Right forelimb (tissue), 1 donor: ENCODE results near the gene PEX11B.

Experiments used
- DNase-seq: peaks from one replicate; pipeline ENCODE4 v3.0.0-alpha.2; 2018

PEX11B gene

DNA sequence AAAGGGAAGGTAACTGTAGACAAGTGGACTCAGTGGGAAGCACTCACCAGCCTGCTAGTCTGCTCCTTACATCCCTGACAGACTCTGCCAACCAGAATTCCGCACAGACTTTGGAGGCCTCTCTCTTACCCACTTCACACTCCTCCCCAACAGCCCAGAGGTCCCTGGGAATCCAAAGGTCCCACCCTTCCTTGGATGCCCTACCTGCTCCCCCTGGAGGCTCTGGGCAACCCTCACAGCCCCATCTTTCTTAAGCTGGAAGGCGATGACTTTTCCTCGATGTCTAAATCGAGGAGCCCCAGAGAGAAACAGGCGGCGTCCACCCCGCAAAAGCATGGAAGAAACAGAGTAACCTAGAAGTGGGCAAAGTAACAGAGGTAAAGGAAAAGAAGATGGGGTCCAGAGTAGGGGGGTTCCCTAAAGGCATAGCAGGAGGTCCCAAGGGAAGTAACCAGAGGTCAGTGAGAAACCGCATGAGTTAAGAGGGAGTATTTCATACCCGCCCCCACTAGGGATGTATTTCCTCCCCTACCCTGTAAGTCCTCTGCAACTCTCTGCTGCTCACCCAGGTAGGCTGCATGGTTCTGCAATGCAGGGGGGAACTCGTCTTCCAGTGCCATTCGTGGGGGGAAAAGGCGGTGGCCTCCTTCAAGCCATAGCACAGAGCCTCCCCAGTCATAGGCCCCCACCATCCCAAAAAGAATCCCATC is 17.1 kb downstream of the PEX11B start:
- no peak for DNase-seq

DNA sequence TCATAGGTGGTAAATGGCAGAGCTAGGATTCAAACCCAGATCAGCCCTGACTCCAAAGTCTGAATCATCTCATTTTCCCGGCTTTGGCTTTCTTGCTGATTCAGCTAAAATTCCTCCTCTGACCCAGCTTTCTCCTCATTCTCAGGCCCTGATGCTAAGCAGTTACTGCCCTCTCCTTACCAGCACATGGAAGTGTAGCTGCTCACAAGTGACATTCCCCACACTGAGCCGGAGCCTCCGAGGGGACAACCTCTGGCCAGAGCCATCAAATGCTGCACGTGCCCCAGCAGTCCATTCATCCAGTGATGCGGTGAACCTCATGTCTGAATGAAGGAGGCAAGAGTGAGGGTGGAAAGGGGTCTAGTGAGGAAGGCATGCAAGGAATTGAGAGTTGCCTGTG is 19.8 kb downstream of the PEX11B start:
- no peak for DNase-seq

DNA sequence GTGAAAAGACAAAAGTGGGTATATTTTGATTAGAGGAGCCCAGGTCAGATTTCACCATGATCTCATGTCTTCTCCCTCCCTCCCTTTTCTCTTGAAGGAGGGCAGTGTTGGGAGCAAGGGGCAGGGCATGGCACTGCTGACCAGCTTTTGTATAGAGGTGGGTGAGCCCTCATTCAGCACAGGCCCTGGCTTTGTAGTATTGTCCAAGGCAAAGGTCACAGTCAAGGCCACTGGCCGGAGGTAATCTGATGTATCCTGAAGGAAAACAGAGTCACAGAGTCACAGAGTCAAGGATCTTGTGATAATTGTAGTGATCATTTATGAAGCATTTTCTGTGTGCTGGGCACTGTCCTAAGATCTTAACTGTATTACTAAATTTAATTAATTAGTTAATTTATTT is 20.5 kb downstream of the PEX11B start:
- DNase-seq: no peak

DNA sequence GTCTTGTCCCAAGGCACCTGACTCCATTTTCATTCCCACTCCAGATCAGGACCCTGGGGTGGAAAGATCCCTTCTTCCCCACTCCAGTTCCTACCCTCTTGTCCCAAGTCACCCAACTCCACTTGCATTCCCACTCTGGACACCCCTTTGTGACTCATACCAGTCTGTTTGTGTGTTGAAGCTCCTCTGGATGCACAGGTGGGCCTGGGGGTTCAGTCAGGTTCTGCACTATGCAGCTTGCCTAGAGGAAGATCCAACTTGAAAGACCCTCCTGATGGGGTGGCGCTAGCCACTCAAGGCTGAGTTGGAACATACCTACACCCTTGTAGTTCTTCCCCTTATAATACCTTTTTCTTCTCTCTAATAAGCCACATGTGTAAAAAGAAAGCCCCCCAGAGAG is 23.0 kb downstream of the PEX11B start:
- no peak for DNase-seq

DNA sequence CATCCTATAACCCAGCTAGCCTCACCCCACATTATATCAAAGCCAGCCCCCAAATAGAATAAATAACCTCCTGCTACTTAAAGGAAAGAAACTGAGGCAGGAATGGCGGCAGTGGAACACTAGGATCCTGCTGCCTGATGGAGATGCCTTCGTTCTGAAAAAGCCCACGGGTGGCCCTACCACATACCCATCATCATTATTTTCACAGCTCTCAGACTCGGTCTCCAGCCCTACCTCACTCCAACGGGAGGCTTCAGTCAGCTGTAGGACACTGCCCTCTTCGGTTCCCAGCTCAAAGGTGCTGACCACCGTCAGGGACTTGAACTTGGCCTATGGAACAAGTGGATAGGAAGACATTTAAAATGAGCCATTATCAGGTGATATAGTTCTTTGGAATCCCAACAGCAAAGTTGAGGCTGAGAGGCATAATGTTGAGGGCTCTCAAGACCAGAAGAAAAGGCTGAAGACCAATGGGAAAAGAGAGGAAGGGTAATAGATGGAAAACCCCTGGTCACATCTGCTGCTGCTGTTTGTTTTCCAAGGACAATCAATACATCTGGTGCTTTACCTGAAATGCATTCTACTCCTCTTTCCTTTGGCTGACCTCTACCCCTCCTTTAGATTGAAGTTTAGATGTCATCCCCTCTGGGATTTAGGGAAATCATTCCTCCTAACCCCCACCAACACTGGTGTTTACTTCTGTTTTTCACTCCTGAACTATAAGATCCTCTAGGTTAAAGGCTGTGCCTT is 25.0 kb downstream of the PEX11B start:
- no peak for DNase-seq

DNA sequence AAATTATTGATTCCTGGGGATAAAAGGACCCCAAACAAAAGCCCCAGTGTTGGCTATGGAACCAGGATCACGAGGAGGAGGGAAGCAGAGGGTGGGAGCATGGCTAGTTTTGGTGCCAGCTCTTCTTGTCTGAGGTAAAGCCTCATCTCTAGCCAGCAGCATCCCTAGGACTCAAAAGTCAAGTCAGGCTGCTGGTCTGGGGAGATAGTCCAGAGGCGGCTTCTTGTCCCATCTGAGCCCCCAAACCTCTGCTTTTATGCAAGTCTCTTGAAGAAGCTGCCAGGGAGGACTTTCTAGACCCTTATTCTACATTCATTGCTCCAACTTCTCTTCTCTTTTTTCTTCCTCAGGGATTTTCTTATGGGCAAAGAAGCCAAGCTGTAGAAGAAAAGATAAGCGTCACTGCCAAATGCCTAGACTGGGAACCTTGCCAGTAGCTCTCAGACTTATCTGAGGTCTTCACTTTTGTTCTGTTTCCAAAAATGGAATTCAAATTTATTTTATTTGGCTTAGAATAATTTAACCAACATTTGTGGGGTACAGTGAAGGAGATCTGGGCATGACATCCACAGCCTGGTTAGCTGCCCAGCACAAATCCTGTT is 25.9 kb downstream of the PEX11B start:
- no peak for DNase-seq

DNA sequence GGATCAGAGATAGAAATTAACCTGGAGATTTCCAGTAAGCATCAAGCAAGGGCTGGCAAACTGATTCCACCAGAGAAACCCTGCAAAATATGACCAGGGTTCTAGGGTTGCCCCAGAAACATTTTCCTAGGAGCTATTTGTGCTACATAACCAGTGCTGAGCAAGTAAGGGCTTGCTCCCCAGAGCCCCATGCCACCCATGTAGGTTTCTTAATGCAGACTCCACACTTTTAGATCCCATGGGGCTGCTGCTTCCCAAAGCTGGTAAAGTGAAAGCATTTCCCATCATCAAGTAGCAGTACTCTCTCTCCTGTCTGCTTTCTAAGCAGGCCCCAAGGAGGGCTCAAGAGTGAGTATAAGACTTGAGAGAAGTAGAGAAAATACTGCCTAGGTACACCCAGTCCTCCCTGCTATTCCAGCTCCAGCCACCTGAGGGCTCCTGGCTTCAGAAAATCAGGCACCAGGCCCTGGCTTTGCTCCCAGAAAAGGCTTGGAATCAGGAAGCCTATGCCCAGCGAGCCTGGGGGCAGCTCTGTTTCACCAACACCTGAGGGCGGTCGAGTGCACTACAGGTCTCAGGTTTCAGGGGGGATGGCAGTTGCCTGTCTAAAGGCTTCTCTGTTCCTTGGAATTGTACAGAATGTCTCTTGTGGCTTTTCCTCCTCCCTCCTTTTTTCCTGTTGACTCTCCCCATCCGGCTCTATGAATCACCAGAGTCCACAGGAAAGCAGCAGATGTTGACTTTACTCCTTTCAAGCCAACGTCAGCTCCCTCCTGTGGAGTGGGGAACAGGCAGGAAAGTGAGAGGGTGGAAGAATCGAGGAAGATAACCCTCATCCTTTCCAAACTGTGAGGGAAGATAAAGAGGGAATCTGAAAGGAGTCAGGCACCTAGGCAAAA is 26.7 kb downstream of the PEX11B start:
- DNase-seq: peak; percentile 97

DNA sequence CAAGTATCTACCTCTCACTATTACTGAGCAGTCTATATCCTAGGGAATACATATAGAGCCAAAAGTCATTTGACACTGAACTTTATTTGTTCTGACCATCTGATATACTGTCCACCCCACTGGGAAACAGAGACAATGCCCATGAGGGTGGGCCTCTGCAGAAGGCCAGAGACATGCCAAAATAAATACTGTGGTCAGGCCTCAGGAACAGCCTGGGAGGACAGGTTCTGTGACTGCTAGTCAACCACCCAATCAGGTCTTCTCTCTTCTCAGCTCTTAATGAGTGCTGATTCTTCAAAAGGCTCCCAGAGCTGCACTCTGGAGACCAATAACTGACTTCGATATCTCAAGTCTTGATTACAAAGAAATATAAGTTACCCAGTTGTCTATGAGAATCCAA is 27.4 kb downstream of the PEX11B start:
- DNase-seq: no peak

DNA sequence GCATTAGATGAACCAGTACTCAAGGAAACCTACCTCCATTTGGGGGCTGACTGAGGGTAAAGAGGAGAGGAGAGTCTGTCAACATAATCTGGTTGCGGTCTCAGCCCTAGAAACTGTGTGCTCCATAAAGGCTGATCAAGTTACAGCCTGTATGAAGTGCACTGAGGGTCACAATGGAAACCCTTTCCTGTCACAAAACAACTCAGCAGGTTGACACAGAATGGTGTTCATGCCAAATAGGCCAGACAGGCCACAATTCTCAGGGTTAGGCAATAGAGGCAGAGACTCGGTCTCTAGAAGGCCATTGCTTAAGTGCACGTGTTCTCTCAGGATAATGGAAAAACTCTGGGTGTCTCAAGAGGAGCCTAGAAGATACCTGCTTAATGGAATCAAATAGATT is 28.8 kb downstream of the PEX11B start:
- DNase-seq: no peak

DNA sequence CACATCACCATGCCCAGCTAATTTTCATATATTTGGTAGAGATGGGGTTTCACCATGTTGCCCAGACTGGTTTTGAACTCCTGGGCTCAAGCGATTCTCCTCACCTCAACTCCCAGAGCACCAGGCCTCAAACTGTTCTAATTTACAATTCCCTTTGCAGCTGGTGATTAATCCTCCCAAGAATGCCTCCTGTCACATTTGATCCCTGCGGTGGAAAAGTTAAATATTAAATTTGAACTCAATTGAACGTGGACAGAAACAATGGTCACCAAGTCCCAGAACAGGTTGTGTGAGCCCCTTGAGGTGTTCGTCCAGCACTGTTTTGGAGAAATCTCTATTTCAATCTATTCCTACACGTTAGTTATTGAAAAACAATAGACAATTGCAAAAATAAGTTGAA is 30.9 kb downstream of the PEX11B start:
- no peak for DNase-seq

DNA sequence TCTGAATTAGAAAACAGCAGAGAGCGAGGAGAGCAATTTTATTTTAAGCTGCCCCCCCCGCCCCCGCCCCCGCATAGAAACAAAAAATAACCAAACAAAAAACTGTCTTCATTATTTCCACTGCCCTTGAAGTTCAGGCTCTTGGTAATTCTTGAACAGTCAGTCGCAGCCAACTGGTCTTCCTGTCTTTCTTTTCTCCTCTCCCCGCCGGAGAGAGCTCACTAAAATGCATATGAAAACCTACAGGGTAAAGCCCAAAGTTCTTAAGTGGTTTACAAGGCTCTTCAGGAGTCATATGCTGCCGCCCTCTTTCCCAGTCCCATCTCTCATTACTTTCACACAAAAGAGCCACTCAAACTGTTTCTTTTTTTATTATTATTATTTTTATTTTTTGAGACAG is 31.7 kb downstream of the PEX11B start:
- DNase-seq: no peak

DNA sequence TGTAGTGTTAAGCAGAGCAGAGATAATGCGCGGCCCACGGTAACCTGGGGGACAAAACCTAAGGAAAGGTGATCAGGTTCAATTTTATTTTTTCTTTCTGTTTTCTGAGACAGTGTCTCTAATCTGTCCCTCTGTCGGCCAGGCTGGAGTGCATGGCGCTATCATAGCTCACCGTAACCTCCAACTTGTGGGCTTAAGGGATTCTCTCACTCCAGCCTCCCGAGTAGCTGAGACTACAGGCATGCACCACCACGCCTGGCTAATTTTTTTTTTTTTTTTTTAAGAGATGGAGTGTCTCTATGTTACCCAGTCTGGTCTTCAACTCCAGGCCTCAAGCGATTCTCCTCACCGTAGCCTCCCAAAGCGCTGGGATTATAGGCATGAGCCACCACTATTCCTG is 32.1 kb downstream of the PEX11B start:
- no peak for DNase-seq

DNA sequence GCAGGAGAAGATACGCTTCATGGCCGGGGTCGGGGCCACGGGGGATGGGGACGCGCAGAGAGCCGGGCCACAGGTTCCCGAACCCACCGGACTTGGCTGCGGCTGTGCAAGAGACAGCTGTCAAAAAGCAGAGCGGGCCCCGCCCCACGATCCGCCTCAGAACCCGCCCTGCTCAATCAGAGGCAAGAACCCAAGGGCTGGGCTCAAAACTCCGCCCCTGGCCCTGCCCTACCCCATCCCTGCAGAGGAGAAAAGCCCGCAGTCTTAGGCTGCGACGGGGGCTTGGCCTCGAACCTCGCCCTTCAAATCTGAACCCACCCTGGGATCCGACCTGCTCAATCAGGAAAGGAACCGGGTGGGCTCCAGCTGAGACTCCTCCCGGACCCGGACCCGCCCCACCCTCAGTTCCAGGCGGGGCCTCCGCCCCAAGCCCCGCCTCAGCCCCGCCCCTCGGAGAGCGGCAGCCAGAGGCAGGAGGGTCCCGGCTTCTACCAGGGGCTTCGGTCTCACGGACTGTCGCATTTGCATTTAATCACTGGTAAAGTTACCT is 32.7 kb downstream of the PEX11B start, which contains the start of gene ANKRD35:
ANKRD35 (minus strand) TSS at position 129 of the 550 bp plus-strand sequence; CDS start at position 21, 108 bp downstream.
- DNase-seq: peak; percentile 85

DNA sequence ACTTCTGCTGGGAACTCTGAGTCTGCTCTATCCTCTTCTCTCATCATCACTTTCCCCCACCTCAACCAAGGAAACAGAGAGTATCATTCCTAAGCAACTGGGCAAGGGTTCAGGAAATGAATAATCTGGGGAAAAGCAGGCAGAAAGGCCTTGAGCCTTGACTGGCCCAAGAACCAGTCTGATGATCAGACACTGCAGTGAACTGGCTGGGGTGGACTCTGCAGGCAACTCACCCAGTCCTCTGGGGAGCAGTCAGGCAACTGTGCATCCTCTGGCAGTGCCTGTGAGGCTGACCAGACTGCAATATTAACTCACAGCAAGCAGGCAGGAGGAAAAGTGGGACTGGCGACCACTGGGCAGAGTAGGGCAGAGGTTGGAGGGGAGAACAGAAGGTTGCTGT is 33.8 kb downstream of the PEX11B start:
- no peak for DNase-seq

DNA sequence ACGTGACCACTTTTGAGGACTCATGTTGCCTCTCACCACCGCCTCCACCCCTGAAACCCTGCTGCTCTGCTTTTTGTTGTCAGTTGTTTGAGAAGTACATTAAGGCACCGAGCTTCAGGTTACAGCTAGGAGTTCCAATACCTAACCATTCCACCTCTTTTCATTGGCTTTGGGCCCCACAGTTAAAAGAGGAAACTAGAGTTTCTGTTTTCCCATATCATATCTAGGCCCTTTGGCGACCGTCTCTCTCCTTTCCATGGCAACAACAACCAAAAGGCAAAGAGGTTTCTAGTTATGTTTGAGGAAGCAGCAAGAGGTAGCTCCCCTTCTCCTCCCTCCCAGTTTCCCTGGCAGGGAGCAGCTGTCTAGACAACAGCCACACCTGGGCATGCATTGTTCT is 38.7 kb downstream of the PEX11B start:
- no peak for DNase-seq

DNA sequence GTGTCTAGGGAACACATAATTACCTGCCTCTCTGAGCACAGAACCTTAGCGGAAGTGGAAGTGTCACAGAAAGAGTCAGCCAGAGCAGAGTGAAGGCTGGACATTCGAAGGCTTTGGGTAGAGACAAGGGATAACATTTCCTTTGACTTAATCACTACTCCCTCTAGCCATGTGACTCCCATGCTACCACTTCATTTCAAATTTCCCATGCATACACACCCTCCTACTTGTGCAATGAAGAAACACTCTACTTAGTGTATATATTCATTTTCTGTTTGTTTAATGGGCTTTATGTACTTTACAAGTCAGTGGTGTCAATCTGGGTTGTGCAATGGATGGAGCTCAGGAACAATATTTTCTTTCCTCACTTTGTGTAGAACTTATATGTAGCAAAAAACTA is 39.8 kb downstream of the PEX11B start:
- DNase-seq: no peak

DNA sequence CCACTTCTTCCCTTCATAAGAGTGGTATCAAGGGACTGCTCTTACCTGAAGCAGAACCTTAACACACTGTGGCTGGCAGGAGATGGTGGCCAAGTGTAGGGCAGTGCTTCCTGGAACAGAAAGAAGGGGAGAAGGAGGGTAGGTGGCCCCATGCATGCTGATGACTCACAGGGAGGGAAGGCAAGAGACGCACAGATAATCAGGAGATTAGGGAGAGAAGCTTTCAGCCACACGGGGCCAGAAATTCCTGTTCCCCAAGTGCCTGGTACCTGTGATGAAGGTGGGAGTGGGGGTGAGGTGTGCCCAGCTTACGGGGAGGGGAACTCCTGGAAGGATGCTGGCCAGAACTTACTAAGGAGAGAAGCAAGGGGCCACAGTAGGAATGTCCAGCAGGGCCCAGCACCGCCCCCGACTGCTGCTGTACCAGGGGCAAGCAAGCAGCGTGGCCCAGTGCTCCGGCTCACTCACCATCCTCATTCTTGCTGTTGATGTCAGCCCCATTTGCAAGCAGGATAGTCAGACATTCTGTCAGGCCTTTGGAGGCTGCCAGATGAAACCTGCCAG is 40.5 kb downstream of the PEX11B start:
- no peak for DNase-seq

DNA sequence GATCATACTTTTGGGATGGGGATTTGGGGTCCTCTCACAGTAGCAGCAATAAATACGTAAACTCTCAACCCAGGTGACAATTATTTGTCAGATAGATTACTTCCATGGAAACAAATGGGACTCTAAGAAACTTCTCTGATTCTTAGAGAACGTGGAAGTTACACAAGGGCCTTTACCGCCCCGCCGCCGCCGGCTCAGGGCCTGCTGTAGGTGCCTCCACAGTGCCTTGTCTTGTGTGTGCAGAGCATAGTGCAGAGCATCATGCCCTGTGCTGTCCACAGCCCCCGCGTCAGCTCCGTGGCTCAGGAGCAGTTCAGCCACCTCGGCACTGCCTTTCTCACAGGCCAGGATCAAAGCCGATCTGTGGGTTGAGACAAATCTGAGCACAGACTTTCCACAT is 43.9 kb downstream of the PEX11B start:
- no peak for DNase-seq

DNA sequence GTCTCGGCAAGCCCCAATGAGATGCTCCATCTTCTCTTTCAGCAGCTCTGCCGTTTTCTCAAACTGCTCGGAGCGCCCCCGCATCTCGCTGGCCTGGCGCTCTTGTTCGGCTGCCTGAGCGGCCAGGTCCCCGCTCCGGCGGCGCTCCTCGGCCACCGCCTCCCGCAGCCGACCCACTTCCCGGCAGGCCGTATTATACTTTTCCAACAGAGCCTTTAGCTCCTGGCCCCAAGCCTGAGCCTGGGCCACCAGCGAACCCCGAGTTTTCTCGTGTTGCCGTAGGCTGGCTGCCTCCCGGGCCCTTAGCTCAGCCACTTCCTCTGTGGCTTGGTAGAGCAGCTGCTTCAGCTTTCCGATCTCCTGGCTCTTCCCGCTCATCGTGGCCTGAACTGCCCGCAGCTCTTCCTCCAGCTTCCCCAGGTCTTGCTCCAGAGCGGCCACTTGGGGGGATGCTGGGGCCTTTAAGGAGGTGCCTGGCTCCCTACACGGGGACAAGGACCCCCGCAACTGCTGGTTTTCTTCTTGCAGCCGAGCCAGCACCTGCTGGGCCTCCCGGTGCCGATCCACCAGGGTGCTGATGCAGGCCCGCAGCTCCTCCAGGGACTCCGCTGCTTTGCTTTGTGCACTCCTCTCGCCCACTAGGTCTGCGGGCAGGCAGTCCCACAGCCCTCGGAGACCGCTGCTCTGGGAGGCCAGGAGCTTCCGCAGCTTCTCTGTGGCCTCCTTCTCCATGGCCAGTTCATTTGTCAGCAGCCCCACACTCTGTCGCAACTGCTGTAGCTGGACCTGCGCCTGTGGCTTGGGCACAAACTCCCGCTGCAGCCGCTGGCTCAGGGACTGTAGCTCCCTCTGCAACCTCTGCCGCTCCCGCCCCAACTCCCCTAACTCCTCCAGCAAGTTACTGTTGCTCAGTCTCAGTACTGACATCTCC is 46.3 kb downstream of the PEX11B start:
- DNase-seq: peak; percentile 77

DNA sequence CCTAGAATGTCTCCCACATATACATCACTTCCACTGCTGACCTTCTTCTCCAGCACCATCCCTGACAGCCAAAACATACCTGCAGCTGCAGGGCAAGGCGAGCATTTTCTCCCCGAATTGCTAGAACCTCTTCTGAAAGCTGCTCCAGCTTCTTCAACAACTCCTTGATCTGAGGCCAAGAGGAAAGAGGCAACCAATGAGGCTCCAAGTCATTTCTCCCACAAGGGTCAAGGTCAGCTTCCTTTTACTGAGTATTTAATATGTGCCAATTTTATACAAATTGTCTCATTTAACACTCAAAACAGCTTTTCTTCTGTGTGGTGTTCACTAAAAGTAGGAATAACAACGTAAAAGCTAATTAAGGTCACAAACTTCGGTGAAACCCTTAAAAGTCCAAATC is 50.3 kb downstream of the PEX11B start:
- no peak for DNase-seq
